Activated CD8-positive, alpha-beta memory T cell treated with anti-CD3 and anti-CD28 coated beads, Interleukin-2, amount 50 U/mL, for 4 hours (primary cell): Measurements from ENCODE around the gene MEGF8.
"Not testable (repeated sequence)": the region's sequence is repeated elsewhere in the genome, so short reads cannot be mapped to it uniquely, and the experiment has no call there.

Experiments
- DNase-seq: peaks from one replicate; pipeline ENCODE4 v3.0.0-alpha.2; 2020

The MEGF8 gene

DNA sequence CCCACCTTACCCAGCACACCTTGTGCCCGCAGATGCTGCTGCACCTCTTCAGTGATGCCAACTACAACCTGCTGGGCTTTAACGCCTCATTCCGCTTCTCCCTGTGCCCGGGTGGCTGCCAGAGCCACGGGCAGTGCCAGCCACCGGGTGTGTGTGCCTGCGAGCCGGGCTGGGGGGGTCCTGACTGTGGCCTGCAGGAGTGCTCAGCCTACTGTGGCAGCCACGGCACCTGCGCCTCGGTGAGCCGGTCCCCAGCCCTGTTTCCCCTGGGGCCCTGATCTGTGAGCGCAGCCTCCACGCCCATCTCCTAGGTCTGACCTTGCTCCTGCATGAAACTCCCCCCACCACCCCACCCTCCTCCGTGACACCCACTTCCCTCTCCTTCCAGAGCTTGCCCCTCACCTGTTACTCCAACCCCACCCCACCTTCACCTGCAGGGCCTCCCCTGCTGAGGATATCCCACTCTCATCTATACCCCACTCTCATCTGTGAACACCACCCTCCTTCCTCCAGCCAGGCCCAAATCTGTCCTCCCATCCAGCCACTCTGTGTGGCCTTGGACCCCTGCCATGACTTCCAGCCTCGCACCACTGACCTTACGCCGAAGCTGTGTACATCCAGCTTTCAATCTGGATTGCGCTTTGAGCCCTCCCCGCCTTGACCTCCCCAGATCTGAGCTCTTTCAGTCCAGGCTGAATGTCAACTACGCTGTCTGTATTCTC, 8.7 kb downstream of the MEGF8 start:
- DNase-seq: no peak

DNA sequence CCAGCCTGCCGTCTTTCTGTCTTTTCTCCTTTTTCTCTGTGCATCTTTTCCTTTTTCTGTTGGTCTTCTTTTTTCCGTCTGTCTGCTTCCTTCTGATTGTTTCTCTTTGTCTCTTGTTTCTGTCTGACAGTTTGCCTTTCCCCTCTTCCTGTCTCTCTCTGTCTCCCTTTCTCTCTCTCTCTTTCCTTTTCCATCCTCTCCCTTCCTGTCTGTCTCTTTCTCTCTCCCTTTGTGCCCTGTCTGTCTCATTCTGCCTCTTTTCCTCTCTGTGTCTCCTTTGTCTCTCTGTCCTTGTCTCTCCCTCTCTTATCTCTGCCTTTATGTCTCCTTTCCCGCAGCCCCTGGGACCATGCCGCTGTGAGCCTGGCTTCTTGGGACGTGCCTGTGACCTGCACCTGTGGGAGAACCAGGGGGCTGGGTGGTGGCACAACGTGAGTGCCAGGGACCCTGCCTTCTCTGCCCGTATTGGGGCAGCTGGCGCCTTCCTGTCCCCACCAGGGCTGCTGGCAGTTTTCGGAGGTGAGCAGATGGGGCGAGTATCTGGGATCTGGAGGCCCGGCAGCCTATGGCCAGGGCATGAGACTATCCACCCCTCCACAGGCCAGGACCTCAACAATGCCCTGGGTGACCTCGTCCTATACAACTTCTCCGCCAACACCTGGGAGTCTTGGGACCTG, 9.4 kb downstream of the MEGF8 start:
- no peak for DNase-seq

DNA sequence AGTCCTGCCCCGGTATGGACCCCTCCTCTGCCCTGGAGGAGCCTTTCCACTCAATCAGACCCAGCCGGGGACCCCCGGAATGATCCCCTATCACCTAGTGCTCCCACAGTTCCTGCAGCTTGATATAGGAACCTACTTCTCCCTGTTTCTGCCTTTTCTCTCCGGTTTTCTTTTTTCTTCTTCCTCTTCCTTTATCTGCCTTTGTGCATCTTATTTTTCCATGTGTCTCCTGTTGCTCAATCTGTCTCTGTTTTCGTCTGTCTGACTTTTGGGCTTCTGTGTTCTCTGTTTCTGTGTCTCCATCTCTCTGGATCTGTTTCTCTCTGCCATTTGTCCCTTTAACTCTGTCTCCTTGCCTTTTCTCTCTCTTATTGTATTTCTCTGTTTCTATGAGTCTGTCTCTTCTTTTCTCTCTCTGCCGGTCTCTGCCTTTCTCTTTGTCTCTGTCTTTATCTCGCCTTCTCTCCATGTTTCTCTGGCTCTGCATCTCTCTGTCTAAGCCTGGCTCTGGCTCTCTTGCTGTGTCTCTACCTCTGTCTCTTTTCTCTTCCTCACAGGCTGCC, 10.0 kb downstream of the MEGF8 start:
- DNase-seq: no peak

DNA sequence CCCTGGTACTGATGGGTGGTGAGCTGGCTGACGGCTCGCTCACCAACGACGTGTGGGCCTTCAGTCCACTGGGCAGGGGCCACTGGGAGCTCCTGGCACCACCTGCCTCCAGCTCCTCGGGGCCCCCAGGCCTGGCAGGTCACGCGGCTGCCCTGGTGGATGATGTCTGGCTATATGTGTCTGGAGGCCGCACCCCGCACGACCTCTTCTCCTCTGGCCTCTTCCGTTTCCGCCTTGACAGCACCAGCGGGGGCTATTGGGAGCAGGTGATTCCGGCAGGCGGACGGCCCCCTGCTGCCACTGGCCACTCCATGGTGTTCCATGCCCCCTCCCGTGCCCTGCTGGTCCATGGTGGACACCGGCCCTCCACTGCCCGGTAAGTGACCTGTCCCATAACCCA, 10.5 kb downstream of the MEGF8 start:
- no peak for DNase-seq

DNA sequence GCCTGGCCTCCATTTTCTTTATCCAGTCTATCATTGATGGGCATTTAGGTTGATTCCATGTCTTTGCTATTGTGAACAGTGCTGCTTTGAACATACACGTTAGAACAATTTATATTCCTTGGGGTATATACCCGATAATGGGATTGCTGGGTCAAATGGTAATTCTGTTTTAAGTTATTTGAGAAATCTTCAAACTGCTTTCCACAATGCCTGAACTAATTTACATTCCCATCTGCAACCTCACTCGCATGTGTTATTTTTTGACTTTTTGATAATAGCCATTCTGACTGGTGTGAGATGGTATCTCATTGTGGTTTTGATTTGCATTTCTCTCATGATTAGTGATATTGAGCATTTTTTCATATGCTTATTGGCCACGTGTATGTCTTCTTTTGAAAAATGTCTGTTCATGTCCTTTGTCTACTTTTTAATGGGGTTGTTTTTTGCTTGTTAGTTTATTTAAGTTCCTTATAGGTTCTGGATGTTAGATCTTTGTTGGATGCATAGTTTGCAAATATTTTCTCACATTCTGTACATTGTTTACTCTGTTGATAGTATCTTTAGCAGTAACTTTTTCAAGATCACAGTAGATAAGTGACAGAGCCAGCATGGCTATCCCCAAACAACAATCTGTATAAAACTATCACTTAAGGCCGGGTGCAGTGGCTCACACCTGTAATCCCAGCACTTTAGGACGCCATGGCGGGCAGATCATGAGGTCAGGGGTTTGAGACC, 13.9 kb downstream of the MEGF8 start:
- not testable (repeated sequence) for DNase-seq

DNA sequence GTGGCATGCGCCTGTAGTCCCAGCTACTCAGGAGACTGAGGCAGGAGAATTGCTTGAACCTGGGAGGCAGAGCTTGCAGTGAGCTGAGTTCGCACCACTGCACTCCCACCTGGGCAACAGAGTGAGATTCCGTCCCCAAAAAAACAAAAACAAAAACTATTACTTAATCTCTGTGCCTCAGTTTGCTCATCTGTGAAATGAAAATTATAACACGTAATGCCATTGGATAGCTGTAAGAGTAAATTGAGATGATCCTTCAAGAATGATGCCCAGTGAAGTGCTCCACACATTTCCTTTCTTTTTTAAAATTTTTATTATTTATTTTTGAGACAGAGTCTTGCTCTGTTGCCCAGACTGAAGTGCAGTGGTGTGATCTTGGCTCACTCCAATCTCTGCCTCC, 14.5 kb downstream of the MEGF8 start:
- not testable (repeated sequence) for DNase-seq

DNA sequence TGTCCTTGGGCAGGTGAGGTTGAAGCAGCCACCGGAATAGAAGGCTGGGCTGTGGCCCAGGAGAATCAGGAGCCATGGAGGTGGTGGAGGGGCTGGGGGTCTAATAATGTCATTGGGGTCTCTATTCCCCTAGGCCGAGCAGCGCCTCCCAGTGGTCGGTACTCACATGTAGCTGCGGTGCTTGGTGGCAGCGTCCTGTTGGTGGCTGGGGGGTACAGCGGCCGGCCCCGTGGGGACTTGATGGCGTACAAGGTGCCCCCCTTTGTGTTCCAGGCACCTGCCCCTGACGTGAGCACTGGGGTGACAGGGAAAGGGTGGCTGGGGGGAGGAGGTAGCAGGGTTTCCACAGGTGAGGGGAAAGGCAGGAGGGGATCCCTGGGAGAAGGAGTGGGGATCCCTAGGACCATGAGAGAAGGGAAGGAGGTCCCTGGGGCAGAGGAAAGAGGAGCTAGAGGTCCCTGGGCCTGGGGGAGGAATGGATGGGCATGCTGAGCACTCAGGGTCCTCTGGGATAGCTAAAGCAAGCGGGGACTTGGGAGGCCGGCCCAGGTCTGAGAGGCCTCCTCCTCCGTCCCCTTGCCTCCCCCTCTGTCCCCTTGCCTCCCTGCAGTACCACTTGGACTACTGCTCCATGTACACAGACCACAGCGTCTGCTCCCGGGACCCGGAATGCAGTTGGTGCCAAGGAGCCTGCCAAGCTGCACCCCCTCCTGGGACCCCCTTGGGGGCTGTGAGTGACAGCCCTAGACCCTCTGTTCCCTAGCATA, 18.1 kb downstream of the MEGF8 start:
- DNase-seq: no peak

DNA sequence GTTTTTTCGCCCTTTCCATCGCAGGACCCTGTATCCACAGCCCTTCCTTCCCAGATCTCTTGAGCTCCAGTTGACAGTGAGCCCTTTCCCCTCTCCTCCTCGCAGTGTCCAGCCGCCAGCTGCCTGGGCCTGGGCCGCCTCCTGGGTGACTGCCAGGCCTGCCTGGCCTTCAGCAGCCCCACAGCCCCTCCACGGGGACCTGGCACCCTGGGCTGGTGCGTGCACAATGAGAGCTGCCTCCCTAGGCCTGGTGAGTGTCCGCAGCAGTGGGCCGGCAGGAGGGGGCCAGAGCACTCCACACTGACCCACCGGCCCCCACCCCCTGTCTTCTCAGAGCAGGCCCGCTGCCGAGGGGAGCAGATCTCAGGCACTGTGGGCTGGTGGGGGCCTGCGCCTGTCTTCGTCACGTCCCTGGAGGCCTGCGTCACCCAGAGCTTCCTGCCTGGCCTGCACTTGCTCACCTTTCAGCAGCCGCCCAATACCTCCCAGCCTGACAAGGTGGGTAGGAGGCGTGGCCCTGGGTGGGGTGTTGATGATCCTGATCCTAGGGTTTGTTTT, 19.0 kb downstream of the MEGF8 start:
- no peak for DNase-seq

DNA sequence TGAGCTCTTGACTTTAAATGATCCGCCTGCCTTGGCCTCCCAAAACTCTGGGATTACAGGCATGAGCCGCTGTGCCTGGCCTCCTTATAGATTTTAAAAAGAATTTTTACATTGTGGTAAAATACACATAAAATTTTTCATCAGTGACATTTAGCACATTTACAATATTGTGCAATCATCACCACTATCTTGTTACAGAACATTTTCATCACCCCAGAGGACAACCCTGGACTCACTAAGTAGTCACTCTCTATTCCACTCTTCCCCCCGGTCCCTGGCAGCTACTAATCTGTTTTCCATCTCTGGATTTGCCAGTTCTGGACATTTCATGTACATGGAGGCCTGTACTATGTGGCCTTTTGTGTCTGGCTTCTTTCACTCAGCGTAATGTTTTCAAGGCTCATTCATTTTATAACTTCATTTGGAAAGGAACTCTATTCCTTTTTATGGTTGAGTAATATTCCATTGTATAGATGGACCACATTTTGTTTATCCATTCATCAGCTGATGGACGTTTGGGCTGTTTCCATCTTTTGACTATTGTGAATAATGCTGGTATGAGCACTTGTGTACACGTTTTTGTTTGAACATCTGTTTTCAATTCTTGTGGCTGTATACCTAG, 19.9 kb downstream of the MEGF8 start:
- DNase-seq: no peak

DNA sequence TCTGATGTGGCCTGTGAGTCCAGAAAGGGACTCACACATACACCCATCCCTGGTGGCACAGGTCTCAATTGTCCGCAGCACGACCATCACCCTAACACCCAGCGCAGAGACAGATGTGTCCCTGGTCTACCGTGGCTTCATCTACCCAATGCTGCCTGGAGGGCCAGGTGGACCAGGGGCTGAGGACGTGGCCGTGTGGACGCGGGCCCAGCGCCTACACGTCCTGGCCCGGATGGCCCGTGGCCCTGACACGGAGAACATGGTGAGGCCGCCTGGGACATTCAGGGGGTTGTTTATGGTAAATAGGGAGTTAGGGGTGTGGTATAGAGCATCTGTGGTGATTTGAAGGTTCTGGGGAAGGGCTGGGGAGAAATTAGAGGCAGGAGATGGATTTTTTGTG, 22.8 kb downstream of the MEGF8 start:
- no peak for DNase-seq

DNA sequence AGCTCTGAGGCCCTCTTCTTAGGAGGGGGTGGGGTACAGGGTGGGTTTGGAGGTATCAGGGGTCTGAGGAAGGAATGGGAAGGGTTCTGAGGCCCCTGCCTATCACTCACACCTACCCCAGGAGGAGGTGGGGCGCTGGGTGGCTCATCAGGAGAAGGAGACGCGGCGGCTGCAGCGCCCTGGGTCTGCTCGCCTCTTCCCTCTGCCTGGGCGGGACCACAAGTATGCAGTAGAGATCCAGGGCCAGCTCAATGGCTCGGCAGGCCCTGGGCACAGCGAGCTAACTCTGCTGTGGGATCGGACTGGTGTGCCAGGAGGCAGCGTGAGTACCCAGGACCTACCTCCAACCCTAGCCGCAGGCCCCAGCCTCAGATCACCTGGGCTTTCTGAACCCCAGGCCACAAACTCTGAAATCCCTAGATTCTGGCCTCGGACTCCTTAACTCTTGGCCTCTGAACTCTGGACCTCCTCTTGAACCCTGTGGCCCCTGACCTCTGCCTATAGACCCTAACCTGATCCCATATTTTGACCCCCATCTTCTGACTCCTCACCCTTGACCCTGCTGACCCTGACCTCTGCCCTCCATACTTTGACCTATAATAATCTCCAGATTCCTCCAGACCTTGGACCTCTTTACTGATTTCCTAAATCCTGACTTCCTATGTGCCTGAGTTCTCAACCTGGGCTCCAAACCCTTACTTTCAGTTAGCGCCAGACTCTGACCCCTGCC, 24.1 kb downstream of the MEGF8 start:
- no peak for DNase-seq

DNA sequence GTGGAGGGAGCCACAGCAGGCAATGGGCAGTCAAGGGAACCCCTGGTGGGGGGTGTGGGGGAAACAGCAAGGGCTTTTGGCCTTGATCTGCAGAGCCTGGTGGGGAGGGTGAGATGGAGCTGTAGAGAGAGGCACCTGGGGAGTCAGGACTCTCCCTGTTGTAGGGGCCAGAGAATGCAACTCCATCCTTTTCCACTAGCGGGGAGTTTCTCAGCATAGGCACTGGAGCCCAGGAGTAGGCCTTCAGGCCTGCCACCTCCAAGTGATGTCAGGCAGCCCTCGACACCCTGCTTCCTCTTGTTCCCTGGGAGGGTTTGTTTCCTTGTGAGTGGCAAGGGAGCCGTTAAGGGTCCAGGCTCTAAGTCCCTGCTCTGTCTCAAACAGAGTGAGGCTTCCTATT, 25.0 kb downstream of the MEGF8 start:
- no peak for DNase-seq

DNA sequence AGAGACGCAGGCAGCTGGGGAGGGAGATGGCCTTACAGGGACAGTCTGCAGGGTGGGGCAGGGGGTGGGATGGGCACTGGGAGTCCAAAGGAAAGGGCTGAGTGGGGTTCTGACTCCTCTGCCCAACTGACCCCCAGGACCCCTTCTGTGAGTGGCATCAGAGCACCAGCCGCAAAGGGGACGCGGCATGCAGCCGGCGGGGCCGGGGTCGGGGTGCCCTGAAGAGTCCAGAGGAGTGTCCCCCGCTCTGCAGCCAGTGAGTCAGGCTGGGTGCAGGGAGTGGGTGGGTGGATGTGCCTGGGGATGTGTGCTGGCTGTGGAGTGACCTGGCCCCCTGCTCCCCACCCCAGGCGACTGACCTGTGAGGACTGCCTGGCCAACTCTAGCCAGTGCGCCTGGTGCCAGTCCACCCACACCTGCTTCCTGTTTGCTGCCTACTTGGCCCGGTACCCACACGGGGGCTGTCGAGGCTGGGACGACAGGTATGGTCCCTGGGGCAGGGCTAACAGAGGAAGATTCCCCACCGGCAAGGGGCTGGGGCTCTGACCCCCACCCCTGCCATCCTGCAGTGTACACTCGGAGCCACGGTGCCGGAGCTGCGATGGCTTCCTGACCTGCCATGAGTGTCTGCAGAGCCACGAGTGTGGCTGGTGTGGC, 25.8 kb downstream of the MEGF8 start:
- DNase-seq: no peak

DNA sequence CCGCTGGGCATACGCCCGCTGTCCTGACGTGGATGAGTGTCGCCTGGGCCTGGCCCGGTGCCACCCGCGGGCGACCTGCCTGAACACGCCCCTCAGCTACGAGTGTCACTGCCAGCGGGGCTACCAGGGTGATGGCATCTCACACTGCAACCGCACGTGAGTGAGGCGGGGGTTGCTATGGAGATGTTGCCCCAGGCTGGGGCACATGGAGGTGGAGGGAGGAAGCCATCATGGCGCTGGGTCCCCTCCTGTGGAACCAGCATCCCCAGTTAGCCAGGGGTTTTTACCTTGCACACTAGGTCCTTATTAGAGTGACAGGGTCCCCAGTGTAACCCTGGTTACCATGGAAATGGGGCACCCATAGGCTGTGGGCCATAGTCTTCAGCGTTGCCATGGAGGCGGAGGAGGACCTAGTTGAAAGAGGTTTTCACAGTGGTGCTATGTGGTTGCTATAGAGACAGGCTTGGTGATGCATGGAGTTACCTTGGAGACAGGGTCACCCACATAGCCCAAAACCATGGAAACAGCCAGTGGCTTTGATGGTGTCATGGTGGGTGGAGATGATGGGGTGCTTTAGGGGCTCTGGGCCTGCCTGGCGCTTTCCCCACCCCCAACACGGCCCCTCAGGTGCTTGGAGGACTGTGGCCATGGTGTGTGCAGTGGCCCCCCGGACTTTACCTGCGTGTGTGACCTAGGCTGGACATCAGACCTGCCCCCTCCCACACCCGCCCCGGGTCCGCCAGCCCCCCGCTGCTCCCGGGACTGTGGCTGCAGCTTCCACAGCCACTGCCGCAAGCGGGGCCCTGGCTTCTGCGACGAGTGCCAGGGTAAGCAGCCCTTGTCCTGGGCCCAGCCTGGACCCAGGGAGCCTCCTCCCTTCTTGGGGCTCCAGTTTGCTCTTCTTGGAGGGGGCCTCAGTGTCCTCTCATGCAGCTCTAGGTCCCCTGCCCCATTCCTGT, 27.1 kb downstream of the MEGF8 start:
- no peak for DNase-seq

DNA sequence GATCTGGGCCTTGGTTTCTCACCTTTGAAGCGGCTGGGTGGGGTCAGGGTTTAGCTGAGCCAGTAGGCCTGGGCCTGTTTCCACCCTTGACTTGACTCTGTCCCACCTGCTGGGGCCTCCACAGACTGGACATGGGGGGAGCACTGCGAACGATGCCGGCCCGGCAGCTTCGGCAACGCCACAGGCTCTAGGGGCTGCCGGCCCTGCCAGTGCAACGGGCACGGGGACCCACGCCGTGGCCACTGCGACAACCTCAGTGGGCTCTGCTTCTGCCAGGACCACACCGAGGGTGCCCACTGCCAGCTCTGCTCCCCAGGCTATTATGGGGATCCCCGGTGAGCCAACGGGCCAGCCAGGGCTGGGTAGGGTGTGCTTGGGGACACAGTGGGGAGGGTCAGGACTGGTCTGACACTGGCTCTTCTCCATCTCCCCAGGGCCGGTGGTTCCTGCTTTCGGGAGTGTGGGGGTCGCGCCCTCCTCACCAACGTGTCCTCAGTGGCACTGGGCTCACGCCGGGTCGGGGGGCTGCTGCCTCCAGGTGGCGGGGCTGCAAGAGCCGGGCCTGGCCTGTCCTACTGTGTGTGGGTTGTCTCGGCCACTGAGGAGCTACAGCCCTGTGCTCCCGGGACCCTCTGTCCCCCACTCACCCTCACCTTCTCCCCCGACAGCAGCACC, 28.0 kb downstream of the MEGF8 start:
- DNase-seq: no peak

DNA sequence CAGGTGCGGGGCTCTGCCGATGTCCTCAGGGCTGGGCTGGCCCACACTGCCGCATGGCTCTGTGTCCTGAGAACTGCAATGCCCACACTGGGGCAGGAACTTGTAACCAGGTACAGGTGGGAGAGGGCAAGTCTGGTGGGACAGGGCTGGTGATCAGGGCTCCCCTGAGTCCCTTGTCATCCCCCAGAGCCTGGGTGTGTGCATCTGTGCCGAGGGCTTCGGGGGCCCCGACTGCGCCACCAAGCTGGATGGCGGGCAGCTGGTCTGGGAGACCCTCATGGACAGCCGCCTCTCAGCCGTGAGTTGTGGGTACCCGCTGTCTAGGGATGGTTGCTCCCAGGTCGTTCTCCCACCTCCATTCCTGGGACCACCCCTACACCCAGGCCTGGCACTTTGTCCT, 30.5 kb downstream of the MEGF8 start:
- no peak for DNase-seq

DNA sequence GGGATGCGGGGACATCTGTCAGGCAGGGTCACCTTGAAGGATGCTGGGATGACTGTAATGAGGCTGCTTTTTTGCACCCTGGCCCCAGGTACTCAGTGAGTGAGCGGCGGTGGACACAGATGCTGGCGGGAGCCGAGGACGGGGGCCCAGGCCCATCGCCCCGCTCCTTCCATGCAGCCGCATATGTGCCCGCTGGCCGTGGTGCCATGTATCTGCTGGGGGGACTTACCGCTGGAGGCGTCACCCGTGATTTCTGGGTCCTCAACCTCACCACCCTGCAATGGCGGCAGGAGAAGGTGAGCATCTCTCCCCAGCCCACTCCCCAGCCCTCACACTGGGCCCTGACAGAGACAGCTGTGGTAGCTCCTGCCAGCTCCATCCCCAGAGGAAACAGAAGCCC, 31.3 kb downstream of the MEGF8 start:
- no peak for DNase-seq

DNA sequence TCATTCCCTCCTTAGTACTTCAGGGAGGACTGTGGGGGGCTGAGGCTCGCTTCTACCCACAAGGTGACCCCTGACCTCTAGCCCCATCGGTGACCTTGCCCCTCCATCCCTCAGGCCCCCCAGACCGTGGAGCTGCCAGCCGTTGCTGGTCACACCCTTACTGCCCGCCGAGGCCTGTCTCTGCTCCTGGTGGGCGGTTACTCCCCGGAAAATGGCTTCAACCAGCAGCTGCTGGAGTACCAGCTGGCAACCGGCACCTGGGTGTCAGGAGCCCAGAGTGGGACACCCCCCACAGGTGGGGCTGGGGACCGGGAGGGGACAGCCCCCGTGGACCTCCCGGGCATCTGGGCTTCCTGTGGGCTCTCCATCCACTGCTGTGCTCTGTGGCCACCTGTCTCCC, 31.9 kb downstream of the MEGF8 start:
- DNase-seq: no peak
